HG02840 (cell line): ENCODE data around the gene GATAD2A.

Source experiments
- ATAC-seq: cut with Tn5 transposase; IDR thresholded peaks from one replicate; pipeline ENCODE4 v1.9.1; 2021; ENCODE audit warnings: mild to moderate bottlenecking, moderate library complexity, moderate number of reproducible peaks; ENCODE audit not compliant: unreplicated experiment, low FRiP score

The GATAD2A gene

DNA sequence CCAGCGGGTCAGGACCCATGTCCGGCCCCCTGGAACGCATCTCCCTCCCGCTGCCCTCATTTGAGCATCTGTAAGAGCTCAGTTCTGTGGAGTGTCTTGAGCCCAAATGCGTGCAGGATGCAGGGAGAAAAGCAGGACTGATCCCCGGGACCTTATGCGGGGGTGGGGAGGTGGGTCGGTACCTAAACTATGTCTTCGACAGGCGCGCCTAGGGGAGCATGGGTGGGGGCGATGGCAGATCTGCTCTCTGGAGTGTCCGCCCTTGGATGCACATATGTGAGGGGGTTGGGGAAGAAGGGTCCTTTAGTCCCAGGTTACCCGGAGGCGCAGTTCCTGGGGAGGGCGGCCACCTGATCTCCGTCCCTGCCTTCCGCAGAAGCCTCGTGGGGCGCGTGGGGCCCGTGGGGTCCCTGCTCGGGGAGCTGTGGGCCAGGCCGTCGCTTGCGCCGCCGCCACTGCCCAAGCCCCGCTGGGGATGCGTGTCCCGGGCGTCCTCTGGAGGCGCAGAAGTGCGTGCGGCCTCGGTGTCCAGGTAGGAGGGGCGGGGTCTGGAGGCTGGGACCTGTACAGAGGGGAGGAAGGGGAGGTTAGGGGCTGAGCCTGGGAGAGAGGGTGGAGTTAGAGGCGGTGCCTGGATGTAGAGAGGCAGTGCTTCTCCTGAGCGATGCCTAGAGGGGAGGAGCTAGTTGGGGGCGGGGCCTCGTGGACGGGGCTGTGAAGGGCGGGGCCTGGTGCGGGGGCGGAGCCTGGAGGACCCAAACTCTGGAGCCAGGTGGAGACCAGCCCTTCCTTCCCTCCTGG, 135.4 kb downstream of the GATAD2A start:
- no peak for ATAC-seq

GRCh38 chr19:19541616-19542015, 136.1 kb downstream of the GATAD2A start:
- no peak for ATAC-seq

DNA sequence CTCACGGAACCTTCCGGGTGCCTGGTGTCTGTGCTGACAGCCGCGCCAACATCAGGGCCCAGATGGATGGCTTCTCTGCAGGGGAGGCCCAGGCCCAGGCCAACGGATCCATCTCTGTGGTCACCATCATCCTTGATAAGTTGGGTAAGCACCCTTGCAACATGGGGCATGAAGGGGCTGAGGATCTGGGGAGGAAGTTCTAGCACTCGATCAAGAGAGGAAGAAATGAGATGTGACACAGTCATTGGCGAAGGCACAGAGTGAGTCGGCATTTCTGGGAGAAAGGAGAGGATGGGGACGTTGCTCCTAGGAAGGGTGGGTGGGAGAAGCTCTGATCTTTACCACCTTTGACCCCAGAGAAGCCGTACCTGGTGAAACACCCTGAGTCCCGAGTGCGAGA, 137.0 kb downstream of the GATAD2A start:
- ATAC-seq = no peak

GRCh38 chr19:19543101-19543500, 137.6 kb downstream of the GATAD2A start:
- ATAC-seq = no peak

GRCh38 chr19:19543640-19544039, 138.2 kb downstream of the GATAD2A start:
- ATAC-seq = no peak

DNA sequence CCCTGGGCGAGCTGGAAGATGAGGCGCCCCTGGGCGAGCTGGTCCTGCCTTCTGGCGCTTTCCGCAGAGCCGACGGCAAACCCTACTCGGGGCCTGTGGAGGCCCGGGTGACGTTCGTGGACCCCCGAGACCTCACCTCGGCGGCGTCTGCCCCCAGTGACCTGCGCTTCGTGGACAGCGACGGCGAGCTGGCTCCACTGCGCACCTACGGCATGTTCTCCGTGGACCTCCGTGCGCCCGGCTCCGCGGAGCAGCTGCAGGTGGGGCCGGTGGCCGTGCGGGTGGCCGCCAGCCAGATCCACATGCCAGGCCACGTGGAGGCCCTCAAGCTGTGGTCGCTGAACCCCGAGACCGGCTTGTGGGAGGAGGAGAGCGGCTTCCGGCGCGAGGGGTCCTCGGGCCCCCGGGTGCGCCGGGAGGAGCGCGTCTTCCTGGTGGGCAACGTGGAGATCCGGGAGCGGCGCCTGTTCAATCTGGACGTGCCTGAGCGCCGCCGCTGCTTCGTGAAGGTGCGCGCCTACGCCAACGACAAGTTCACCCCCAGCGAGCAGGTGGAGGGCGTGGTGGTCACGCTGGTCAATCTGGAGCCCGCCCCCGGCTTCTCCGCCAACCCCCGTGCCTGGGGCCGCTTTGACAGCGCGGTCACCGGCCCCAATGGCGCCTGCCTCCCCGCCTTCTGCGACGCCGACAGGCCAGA, 138.9 kb downstream of the GATAD2A start:
- no peak for ATAC-seq

DNA sequence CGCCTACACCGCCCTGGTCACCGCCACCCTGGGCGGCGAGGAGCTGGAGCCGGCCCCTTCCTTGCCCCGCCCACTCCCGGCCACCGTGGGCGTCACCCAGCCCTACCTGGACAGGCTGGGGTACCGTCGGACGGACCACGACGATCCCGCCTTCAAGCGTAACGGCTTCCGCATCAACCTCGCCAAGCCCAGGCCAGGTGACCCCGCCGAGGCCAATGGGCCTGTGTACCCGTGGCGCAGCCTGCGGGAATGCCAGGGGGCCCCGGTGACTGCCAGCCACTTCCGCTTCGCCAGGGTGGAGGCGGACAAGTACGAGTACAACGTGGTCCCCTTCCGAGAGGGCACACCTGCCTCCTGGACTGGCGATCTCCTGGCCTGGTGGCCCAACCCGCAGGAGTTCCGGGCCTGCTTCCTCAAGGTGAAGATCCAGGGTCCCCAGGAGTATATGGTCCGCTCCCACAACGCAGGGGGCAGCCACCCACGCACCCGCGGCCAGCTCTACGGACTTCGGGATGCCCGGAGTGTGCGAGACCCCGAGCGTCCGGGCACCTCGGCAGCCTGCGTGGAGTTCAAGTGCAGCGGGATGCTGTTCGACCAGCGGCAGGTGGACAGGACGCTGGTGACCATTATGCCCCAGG, 139.6 kb downstream of the GATAD2A start:
- ATAC-seq = no peak

- ATAC-seq = no peak
Measured at GRCh38 chr19:19545707-19546106, 140.2 kb downstream of the GATAD2A start.

- no peak for ATAC-seq
Measured at GRCh38 chr19:19546751-19547162, 141.3 kb downstream of the GATAD2A start.

- ATAC-seq = no peak
Measured at GRCh38 chr19:19547674-19548336, 142.3 kb downstream of the GATAD2A start.

- ATAC-seq = no peak
Measured at GRCh38 chr19:19548915-19549759, 143.7 kb downstream of the GATAD2A start.

DNA sequence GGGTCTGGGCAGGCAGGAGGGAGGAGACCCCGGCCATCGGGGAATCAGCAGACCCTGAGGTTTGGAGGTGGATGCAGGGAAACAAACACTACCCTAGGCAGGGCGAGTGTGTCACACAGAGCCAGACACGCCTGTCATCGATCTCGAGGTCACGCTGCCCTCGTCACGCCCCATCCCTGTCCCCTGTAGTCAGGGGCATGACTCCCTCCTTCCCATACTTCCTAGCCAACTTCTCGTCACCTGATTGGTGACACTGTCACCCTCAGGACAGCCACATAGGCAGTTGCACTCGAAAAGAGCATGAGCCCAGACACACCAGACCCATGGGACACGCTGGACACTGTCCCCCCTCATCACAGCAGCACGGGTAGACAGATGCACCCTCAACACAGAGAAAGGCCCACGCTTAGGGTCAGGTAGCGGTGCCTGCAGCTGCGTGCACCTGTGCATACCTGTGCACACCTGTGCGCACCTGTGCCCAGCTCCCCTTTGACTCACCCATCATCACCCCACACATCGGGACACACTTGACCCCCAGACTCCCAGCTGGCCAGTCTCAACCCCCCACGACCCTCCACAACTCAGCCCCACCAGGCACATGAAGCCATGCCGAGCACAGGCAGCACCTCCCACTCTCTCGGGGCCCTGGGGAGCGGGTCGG, 144.5 kb downstream of the GATAD2A start:
- ATAC-seq = no peak

GRCh38 chr19:19550485-19550929, 145.0 kb downstream of the GATAD2A start:
- no peak for ATAC-seq

DNA sequence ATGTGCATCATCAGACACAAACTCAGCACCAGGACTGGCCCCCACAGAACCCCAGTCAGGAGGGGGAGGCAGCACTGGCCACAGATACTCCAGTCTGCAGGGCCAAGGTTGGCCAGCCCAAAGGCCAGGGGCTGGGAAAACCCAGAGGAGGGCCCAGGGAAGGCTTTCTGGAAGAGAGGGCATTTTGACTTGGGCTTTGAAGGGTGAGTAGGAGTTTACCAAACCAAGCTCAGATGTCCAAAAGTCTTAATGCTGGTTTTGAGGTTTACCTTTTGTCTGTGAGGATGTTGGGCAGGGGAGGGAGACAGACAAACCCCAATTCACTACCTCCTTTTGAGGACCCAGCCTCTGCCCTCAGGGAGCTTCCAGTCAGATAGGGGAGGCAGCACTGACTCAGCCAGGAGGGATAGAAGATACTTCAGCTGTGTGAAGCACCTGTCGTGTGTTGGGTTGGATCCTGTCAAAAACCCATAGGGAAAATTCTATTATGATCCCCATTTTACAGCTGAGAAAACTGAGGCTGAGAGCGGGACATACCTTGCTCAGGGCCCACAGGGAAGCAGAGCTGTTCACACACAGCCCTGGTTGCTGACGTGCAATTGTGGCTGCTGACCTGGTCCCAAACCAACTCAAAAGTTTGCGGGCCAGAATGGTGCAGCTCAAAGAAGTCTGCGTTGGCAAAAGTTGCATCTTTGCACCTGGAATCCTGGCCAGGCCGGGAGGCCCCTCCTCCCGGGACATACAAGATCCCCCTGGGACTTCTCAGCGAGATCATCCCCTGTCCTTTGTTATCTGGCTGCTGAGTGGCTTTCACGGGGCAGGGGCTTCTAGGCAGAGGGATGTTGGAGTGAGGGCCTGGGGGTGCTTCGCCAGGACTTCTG, 145.7 kb downstream of the GATAD2A start:
- no peak for ATAC-seq

GRCh38 chr19:19551853-19552192, 146.3 kb downstream of the GATAD2A start:
- no peak for ATAC-seq

- no peak for ATAC-seq
Measured at GRCh38 chr19:19552798-19553197, 147.3 kb downstream of the GATAD2A start.

GRCh38 chr19:19553670-19554069, 148.2 kb downstream of the GATAD2A start:
- ATAC-seq = no peak
